GM23338 (cell line): Measurements from ENCODE around the gene PMCH. TPM values are rescaled to one million over a fixed set of nuclear protein-coding genes. Genes with fewer than 3 reads are reported as not detected.

Source experiments
- ATAC-seq: fragments of 200-7000 bp; cut with Tn5 transposase; 3 replicates; pipeline ENCODE4 v1.9.1; 2020
- DNase-seq: peaks from one replicate; pipeline ENCODE4 v3.0.0-alpha.2; 2015; ENCODE audit warnings: low spot score
- H2AFZ ChIP-seq: fragments of 200-600 bp; sonication (generic); 2 replicates; pipeline ENCODE4 v1.8.0; 2016; ENCODE audit warnings: antibody characterized with exemption, mild to moderate bottlenecking, moderate library complexity
- H3F3A ChIP-seq: fragments of 200-600 bp; sonication (generic); replicated peaks from 2 replicates; pipeline ENCODE4 v1.8.0; 2017; ENCODE audit warnings: antibody characterized with exemption, mixed run types, low read depth
- H3K27ac ChIP-seq: fragments of 200-600 bp; sonication (generic); 2 replicates; pipeline ENCODE4 v1.6.1; 2016; ENCODE audit warnings: low read depth
- H3K27me3 ChIP-seq: fragments of 200-600 bp; sonication (generic); 2 replicates; pipeline ENCODE4 v1.8.0; 2016; ENCODE audit warnings: mild to moderate bottlenecking, mixed run types, moderate library complexity; ENCODE audit not compliant: insufficient read depth
- H3K36me3 ChIP-seq: fragments of 200-600 bp; sonication (generic); 2 replicates; pipeline ENCODE4 v1.8.0; 2016; ENCODE audit warnings: mild to moderate bottlenecking; ENCODE audit not compliant: insufficient read depth
- H3K4me1 ChIP-seq: fragments of 200-600 bp; sonication (generic); 2 replicates; pipeline ENCODE4 v1.8.0; 2016; ENCODE audit warnings: mild to moderate bottlenecking, moderate library complexity; ENCODE audit not compliant: insufficient read depth
- H3K4me2 ChIP-seq: fragments of 200-600 bp; sonication (generic); 2 replicates; pipeline ENCODE4 v1.7.1; 2017; ENCODE audit warnings: mixed run types
- H3K4me3 ChIP-seq: fragments of 200-600 bp; sonication (generic); 2 replicates; pipeline ENCODE4 v1.6.1; 2016; ENCODE audit warnings: mixed run types
- H3K79me2 ChIP-seq: fragments of 200-600 bp; sonication (generic); replicated peaks from 2 replicates; pipeline ENCODE4 v1.8.0; 2017; ENCODE audit warnings: mild to moderate bottlenecking; ENCODE audit not compliant: insufficient read depth
- H3K9me2 ChIP-seq: fragments of 200-600 bp; sonication (generic); 2 replicates; pipeline ENCODE4 v1.8.0; 2017; ENCODE audit not compliant: insufficient read depth
- H4K20me1 ChIP-seq: fragments of 200-600 bp; sonication (generic); replicated peaks from 2 replicates; pipeline ENCODE4 v1.8.0; 2017; ENCODE audit warnings: mild to moderate bottlenecking; ENCODE audit not compliant: insufficient read depth
- H3K27ac Mint-ChIP-seq: 2 replicates; pipeline ENCODE4 v1.8.0; 2020; ENCODE audit warnings: inconsistent platforms, mild to moderate bottlenecking, moderate library complexity, mixed read lengths
- H3K27me3 Mint-ChIP-seq: 3 replicates; pipeline ENCODE4 v1.8.0; 2022; ENCODE audit warnings: low read depth, mild to moderate bottlenecking, moderate library complexity, mixed read lengths, inconsistent platforms; ENCODE audit not compliant: insufficient read depth, poor library complexity
- H3K36me3 Mint-ChIP-seq: 3 replicates; pipeline ENCODE4 v1.8.0; 2021; ENCODE audit warnings: low read depth, mild to moderate bottlenecking, inconsistent platforms, moderate library complexity, mixed read lengths
- H3K4me1 Mint-ChIP-seq: 3 replicates; pipeline ENCODE4 v1.8.0; 2020; ENCODE audit warnings: mild to moderate bottlenecking, inconsistent platforms, mixed read lengths
- H3K4me3 Mint-ChIP-seq: 3 replicates; pipeline ENCODE4 v1.8.0; 2021; ENCODE audit warnings: moderate library complexity, mild to moderate bottlenecking, inconsistent platforms, mixed read lengths
- H3K9me3 Mint-ChIP-seq: 3 replicates; pipeline ENCODE4 v1.8.0; 2020; ENCODE audit warnings: moderate library complexity, mild to moderate bottlenecking, inconsistent platforms, mixed read lengths
- CREB1 ChIP-seq: fragments of 250-450 bp; sonication (Bioruptor Pico); IDR thresholded peaks from 2 replicates; pipeline ENCODE4 v1.5.0; 2020; ENCODE audit warnings: low read depth, mild to moderate bottlenecking, moderate library complexity
- EZH2 ChIP-seq: fragments of 200-600 bp; sonication (generic); IDR thresholded peaks from one replicate; pipeline ENCODE4 v1.8.0; 2017; ENCODE audit warnings: antibody characterized with exemption, mild to moderate bottlenecking, low read depth; ENCODE audit not compliant: unreplicated experiment
- EZH2phosphoT487 ChIP-seq: fragments of 200-600 bp; sonication (generic); IDR thresholded peaks from one replicate; pipeline ENCODE4 v1.8.1; 2018; ENCODE audit warnings: antibody characterized with exemption; ENCODE audit not compliant: unreplicated experiment
- JUNB ChIP-seq: IDR thresholded peaks from one replicate; pipeline ENCODE4 v1.6.1; 2016; ENCODE audit warnings: antibody characterized with exemption; ENCODE audit not compliant: unreplicated experiment
- NANOG ChIP-seq: IDR thresholded peaks from 2 replicates; pipeline ENCODE4 v1.6.1; 2016; ENCODE audit warnings: antibody characterized with exemption, borderline replicate concordance
- POLR2AphosphoS5 ChIP-seq: IDR thresholded peaks from 2 replicates; pipeline ENCODE4 v1.6.1; 2016; ENCODE audit warnings: antibody characterized with exemption, low read depth
- STAT1 ChIP-seq: IDR thresholded peaks from one replicate; pipeline ENCODE4 v1.6.1; 2016; ENCODE audit warnings: antibody characterized with exemption; ENCODE audit not compliant: unreplicated experiment
- ZNF114 ChIP-seq: fragments of 250-450 bp; sonication (Bioruptor Pico); IDR thresholded peaks from 2 replicates; pipeline ENCODE4 v1.5.0; 2020; ENCODE audit warnings: mild to moderate bottlenecking, moderate library complexity
- ZNF331 ChIP-seq: fragments of 250-450 bp; sonication (Bioruptor Pico); IDR thresholded peaks from 2 replicates; pipeline ENCODE4 v1.5.0; 2020; ENCODE audit warnings: low read depth, mild to moderate bottlenecking, moderate library complexity
- polyA plus RNA-seq: library from polyadenylated mRNA; unstranded; fragments of >200 nt; fragmentation: Nextera tagmentation; extraction: Ambion mirVana; gene quantifications from 2 replicates; pipeline ENCODE4 v1.2.1, GENCODE V29; 2016
- total RNA-seq: library from RNA; depleted of rRNA; stranded (reverse); fragments of >200 nt; shearing (Covaris generic); gene quantifications from 2 replicates; pipeline ENCODE4 v1.2.3, GENCODE V29; 2014
- TF ChIP-seq, protein P1 (sequence below): fragments of 250-450 bp; sonication (Bioruptor Pico); IDR thresholded peaks from 2 replicates; pipeline ENCODE4 v1.5.0; 2020; ENCODE audit warnings: mild to moderate bottlenecking, moderate library complexity
- TF ChIP-seq, protein P2 (sequence below), 2 experiments: fragments of 200-600 bp in 1 of 2; sonication (generic) in 1 of 2; conservative IDR thresholded peaks; 2 replicates each; pipeline versions ENCODE4 v1.5.1 to v1.6.1; 2016 to 2017; ENCODE audit warnings: antibody characterized with exemption in 2 of 2, low read depth in 2 of 2, mild to moderate bottlenecking in 2 of 2, moderate library complexity in 1 of 2
- TF ChIP-seq, protein P3 (sequence below): IDR thresholded peaks from 2 replicates; pipeline ENCODE4 v1.6.1; 2016; ENCODE audit warnings: antibody characterized with exemption
- TF ChIP-seq, protein P4 (sequence below): IDR thresholded peaks from one replicate; pipeline ENCODE4 v1.6.1; 2018; ENCODE audit warnings: antibody characterized with exemption; ENCODE audit not compliant: unreplicated experiment

Gene PMCH
- total and polyA plus RNA-seq, 2 experiments from 2014 or later: 1.1 TPM; not detected in 1

DNA sequence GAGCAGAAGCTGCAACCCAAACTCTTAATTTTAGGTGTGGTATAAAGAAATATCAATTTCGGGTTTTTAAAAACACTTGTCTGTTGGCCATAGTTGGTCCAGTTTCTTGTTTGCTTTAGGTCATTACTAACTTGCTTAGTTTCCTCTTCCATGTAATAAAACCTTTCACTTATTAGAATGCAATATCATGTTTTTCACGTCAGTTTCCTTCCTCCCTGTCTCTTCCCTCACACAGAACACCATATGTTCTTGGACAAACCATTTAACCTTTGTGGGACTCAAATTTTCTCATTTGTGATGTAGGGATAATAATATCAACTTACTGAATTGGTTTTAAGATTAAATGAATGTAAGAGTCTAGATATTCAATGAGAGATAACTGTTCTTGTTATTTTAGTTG, 22.9 kb downstream of the PMCH start (continued):
- TF ChIP-seq EZH2 (no peak), JUNB (no peak), STAT1 (no peak), ZNF331 (CRISPR knock-in tag) (no peak)

DNA sequence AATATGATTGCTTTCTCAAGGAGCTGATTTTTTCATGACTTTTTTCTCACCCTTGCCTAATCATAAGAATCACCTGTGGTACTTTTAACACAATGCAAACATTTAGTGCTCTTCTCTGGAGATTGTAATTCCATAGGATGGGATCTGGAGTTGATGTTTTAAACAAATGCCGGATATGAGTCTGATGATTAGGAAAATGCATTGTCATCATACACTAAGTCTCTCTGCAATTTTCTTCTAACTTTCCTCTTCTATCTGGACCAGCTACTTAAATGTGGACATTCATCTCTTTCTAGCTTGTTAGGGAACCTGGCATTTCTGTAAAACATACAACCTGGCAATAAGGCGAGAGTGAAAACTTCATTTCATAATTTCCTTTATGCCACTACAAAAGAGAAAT, 23.5 kb downstream of the PMCH start:
- no peaks in the 10 kb centered on the region for H3K9me3 Mint-ChIP-seq
- ATAC-seq (no peak), DNase-seq (no peak)
- H3K27me3 Mint-ChIP-seq: no peaks in the 10 kb centered on the region
- H3K4me1 ChIP-seq: no peaks in the 10 kb centered on the region
- TF ChIP-seq ZNF114 (CRISPR knock-in tag): no peak
- no peak for TF ChIP-seq STAT1
- TF ChIP-seq, protein P1, sequence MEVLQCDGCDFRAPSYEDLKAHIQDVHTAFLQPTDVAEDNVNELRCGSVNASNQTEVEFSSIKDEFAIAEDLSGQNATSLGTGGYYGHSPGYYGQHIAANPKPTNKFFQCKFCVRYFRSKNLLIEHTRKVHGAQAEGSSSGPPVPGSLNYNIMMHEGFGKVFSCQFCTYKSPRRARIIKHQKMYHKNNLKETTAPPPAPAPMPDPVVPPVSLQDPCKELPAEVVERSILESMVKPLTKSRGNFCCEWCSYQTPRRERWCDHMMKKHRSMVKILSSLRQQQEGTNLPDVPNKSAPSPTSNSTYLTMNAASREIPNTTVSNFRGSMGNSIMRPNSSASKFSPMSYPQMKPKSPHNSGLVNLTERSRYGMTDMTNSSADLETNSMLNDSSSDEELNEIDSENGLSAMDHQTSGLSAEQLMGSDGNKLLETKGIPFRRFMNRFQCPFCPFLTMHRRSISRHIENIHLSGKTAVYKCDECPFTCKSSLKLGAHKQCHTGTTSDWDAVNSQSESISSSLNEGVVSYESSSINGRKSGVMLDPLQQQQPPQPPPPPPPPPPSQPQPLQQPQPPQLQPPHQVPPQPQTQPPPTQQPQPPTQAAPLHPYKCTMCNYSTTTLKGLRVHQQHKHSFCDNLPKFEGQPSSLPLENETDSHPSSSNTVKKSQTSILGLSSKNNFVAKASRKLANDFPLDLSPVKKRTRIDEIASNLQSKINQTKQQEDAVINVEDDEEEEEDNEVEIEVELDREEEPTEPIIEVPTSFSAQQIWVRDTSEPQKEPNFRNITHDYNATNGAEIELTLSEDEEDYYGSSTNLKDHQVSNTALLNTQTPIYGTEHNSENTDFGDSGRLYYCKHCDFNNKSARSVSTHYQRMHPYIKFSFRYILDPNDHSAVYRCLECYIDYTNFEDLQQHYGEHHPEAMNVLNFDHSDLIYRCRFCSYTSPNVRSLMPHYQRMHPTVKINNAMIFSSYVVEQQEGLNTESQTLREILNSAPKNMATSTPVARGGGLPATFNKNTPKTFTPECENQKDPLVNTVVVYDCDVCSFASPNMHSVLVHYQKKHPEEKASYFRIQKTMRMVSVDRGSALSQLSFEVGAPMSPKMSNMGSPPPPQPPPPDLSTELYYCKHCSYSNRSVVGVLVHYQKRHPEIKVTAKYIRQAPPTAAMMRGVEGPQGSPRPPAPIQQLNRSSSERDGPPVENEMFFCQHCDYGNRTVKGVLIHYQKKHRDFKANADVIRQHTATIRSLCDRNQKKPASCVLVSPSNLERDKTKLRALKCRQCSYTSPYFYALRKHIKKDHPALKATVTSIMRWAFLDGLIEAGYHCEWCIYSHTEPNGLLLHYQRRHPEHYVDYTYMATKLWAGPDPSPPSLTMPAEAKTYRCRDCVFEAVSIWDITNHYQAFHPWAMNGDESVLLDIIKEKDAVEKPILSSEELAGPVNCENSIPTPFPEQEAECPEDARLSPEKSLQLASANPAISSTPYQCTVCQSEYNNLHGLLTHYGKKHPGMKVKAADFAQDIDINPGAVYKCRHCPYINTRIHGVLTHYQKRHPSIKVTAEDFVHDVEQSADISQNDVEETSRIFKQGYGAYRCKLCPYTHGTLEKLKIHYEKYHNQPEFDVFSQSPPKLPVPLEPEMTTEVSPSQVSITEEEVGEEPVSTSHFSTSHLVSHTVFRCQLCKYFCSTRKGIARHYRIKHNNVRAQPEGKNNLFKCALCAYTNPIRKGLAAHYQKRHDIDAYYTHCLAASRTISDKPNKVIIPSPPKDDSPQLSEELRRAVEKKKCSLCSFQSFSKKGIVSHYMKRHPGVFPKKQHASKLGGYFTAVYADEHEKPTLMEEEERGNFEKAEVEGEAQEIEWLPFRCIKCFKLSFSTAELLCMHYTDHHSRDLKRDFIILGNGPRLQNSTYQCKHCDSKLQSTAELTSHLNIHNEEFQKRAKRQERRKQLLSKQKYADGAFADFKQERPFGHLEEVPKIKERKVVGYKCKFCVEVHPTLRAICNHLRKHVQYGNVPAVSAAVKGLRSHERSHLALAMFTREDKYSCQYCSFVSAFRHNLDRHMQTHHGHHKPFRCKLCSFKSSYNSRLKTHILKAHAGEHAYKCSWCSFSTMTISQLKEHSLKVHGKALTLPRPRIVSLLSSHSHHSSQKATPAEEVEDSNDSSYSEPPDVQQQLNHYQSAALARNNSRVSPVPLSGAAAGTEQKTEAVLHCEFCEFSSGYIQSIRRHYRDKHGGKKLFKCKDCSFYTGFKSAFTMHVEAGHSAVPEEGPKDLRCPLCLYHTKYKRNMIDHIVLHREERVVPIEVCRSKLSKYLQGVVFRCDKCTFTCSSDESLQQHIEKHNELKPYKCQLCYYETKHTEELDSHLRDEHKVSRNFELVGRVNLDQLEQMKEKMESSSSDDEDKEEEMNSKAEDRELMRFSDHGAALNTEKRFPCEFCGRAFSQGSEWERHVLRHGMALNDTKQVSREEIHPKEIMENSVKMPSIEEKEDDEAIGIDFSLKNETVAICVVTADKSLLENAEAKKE: no peak
- no peak for TF ChIP-seq NANOG
- TF ChIP-seq ZNF331 (CRISPR knock-in tag): no peak
- no peak for TF ChIP-seq POLR2AphosphoS5
- TF ChIP-seq, protein P2, sequence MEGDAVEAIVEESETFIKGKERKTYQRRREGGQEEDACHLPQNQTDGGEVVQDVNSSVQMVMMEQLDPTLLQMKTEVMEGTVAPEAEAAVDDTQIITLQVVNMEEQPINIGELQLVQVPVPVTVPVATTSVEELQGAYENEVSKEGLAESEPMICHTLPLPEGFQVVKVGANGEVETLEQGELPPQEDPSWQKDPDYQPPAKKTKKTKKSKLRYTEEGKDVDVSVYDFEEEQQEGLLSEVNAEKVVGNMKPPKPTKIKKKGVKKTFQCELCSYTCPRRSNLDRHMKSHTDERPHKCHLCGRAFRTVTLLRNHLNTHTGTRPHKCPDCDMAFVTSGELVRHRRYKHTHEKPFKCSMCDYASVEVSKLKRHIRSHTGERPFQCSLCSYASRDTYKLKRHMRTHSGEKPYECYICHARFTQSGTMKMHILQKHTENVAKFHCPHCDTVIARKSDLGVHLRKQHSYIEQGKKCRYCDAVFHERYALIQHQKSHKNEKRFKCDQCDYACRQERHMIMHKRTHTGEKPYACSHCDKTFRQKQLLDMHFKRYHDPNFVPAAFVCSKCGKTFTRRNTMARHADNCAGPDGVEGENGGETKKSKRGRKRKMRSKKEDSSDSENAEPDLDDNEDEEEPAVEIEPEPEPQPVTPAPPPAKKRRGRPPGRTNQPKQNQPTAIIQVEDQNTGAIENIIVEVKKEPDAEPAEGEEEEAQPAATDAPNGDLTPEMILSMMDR (conservative IDR thresholded peaks at IDR 0.05; ENCODE audit: low read depth in 2 of 2): no peak
- TF ChIP-seq EZH2: no peak
- TF ChIP-seq, protein P3, sequence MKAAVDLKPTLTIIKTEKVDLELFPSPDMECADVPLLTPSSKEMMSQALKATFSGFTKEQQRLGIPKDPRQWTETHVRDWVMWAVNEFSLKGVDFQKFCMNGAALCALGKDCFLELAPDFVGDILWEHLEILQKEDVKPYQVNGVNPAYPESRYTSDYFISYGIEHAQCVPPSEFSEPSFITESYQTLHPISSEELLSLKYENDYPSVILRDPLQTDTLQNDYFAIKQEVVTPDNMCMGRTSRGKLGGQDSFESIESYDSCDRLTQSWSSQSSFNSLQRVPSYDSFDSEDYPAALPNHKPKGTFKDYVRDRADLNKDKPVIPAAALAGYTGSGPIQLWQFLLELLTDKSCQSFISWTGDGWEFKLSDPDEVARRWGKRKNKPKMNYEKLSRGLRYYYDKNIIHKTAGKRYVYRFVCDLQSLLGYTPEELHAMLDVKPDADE: no peak
- TF ChIP-seq JUNB: no peak
- no peak for TF ChIP-seq CREB1 (CRISPR knock-in tag)
- TF ChIP-seq, protein P4, sequence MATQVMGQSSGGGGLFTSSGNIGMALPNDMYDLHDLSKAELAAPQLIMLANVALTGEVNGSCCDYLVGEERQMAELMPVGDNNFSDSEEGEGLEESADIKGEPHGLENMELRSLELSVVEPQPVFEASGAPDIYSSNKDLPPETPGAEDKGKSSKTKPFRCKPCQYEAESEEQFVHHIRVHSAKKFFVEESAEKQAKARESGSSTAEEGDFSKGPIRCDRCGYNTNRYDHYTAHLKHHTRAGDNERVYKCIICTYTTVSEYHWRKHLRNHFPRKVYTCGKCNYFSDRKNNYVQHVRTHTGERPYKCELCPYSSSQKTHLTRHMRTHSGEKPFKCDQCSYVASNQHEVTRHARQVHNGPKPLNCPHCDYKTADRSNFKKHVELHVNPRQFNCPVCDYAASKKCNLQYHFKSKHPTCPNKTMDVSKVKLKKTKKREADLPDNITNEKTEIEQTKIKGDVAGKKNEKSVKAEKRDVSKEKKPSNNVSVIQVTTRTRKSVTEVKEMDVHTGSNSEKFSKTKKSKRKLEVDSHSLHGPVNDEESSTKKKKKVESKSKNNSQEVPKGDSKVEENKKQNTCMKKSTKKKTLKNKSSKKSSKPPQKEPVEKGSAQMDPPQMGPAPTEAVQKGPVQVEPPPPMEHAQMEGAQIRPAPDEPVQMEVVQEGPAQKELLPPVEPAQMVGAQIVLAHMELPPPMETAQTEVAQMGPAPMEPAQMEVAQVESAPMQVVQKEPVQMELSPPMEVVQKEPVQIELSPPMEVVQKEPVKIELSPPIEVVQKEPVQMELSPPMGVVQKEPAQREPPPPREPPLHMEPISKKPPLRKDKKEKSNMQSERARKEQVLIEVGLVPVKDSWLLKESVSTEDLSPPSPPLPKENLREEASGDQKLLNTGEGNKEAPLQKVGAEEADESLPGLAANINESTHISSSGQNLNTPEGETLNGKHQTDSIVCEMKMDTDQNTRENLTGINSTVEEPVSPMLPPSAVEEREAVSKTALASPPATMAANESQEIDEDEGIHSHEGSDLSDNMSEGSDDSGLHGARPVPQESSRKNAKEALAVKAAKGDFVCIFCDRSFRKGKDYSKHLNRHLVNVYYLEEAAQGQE: no peak
- no peak for TF ChIP-seq EZH2phosphoT487
- H3K36me3 ChIP-seq: no peaks in the 10 kb centered on the region
- H3K4me3 Mint-ChIP-seq: no peak overlapping the region
- no peak overlapping the region for H3K4me3 ChIP-seq
- no peaks in the 10 kb centered on the region for H3K27me3 ChIP-seq
- H3K79me2 ChIP-seq: no peaks in the 10 kb centered on the region
- H3K4me2 ChIP-seq: no peak overlapping the region
- no peak overlapping the region for H3K27ac ChIP-seq
- no peaks in the 10 kb centered on the region for H3K9me2 ChIP-seq
- H3K4me1 Mint-ChIP-seq: no peaks in the 10 kb centered on the region
- H2AFZ ChIP-seq: no peak overlapping the region
- H3K36me3 Mint-ChIP-seq: no peaks in the 10 kb centered on the region; the same call in 2 of the 3 replicates
- H3F3A ChIP-seq: no peaks in the 10 kb centered on the region
- H4K20me1 ChIP-seq: no peaks in the 10 kb centered on the region
- H3K27ac Mint-ChIP-seq: peak overlapping the region; percentile 16; the same call in 1 of the 2 replicates
